Activated CD4-positive, alpha-beta T cell treated with anti-CD3 and anti-CD28 coated beads for 4 hours (primary cell): ENCODE measurements around the gene ZNF729.
"Not testable (repeated sequence)": the region's sequence is repeated elsewhere in the genome, so short reads cannot be mapped to it uniquely, and the experiment has no call there.

Experiments
- DNase-seq, 2 donors: peaks; one replicate each; pipeline ENCODE4 v3.0.0-alpha.2; 2020

The ZNF729 gene

DNA sequence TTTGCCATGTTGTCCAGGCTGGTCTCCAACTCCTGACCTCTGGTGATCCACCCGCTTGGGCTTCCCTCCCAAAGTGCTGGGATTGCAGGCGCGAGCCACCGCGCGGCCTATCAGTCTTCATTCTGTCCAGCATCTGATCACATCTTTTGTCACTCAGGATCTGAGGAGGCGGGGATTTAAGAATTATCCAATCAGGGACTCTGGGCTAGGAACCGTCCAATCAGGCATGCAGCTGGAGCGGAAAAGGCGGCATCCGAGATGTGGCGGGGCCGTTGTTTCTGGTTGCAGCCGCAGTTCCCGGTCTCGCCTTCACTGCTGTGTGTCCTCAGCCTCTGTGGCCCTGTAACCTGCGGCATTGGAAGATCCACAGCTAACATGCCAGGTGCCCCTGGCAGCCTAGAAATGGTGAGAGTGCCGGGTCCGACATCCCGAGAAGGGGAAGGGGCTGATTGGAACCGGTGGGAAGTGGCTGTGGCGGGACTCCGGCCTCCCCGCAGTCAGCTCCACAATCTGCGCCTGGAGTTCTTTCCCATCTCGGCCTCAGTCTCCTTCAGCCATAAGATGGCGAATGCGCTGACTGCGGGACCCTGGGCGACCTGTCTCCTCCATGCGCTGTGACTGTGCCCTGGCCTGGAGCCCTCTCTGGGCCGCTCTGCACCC lies at the start of gene ZNF729:
TSS of gene ZNF729 (plus strand) at position 291 of the 660 bp plus-strand sequence. CDS start at position 376, 85 bp downstream.
- no peak for DNase-seq

DNA sequence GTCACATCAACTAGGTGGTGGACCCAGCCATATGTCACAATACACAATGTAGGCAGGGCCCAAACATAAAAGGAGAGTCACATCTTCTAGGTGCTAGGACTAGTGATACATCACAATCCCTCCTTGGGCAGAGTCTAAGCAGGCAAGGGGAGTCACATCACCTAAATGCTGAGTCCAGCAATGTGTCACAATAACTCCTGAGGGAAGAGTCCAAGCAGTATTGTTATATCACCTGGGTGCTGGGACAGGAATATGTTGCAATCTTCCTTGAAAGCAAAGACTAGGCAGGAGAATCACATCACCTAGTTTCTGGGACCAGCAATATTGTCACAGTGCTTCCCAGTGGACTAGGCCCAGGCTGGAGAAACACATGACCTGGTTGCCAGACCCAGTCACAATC lies 29.4 kb upstream of the ZNF729 start:
- no peak for DNase-seq

DNA sequence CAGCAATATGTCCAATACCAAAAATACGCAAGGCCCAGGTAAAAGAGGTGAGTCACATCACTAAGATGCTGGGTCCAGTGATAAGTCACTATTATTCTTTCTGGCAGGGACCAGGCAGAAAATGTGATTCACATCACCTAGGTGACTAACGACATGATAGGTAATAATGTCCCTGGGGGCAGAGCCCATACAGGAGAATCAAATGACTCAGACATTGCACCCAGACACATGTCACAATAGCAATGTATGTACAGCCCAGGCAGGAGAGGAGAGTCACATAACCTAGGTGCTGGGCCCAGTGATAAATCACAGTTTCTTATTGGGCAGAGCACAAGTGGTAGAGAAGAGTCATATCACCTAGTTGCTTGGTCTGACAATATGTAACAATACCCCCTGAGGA lies 28.9 kb upstream of the ZNF729 start:
- DNase-seq = no peak

- no peak for DNase-seq
These were observed 28.3 kb upstream of the ZNF729 start for GRCh38 chr19:22257916-22258315.

DNA sequence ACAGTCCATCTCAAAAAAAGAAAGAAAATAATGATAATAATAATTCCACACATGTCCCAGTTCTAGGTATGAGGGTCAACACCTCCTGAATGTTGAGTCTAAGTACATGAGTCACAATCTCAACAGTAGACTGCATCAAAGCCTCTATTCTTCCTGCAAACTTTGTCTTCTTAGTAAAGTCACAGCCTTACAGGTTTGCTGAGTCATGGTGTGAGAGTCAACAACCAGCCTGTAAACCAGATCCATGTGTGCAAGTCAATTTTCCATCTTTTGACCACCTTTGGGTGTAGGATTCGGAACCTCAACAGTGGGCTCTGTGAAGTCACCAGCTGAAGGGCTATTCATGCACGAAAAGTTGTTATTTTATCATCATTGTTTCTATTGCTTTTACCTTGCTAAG lies 25.7 kb upstream of the ZNF729 start:
- no peak for DNase-seq

- DNase-seq = no peak
These were observed 24.6 kb upstream of the ZNF729 start for GRCh38 chr19:22261596-22261995.

GRCh38 chr19:22263121-22263520 lies 23.1 kb upstream of the ZNF729 start:
- no peak for DNase-seq

GRCh38 chr19:22321554-22321953 lies 35.3 kb downstream of the ZNF729 start:
- DNase-seq = not testable (repeated sequence)

- no peak for DNase-seq
These were observed 40.0 kb downstream of the ZNF729 start for GRCh38 chr19:22326219-22326618.

DNA sequence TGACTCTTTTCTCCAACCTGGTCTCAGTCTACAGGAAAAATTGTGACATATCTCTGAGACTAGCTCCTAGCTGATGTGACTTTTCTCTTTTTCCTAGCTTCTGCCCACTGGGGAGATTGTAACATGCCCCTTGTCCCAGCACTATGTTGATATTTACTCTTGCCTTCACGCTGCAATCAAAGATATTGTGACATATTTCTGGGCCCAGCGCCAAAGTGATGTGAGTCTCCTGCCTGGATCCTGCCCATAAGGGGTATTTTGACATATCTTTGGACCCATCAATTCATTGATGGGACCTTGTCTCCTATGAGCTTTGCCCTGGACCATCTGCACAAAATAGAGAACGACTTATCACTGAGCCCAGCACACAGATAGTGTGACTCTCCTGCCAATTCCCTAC lies 41.1 kb downstream of the ZNF729 start:
- DNase-seq = no peak

DNA sequence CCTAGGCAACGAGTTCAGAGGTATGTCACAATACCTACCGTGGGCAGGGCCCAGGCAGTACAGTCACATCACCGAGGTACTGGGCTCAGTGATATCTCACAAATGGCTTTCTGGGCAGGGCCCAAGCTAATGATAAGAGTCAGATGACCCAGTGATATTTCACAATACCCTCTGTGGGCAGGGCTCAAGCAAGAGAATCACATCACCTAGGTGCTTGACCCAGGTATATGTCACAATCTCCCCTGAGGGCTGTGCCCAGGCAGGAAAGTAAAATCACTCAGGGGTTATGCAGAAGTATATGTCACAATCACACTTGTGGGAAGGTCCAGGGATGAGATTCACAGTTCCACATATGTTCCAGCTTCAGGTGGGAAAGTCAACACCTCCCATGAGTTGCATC lies 45.3 kb downstream of the ZNF729 start:
- no peak for DNase-seq

- no peak for DNase-seq
These were observed 46.7 kb downstream of the ZNF729 start for GRCh38 chr19:22332924-22333323.

GRCh38 chr19:22335716-22336115 lies 49.5 kb downstream of the ZNF729 start:
- no peak for DNase-seq

GRCh38 chr19:22354665-22355064 lies 68.4 kb downstream of the ZNF729 start:
- no peak for DNase-seq
